Lower leg skin (tissue), 4 donors: Measurements from ENCODE around the gene PACC1. TPM values are rescaled to one million over a fixed set of nuclear protein-coding genes. Genes with fewer than 3 reads are reported as not detected.

Experiments used
- DNase-seq, 2 donors: peaks; one replicate each; pipeline ENCODE4 v3.0.0-alpha.2; 2019; ENCODE audit warnings: low spot score in 2 of 2
- H3K4me3 ChIP-seq: fragments of 200-600 bp; sonication (generic); 2 replicates; pipeline ENCODE4 v1.5.1; 2017; ENCODE audit warnings: mild to moderate bottlenecking, low read depth; ENCODE audit not compliant: poor library complexity, severe bottlenecking
- POLR2A ChIP-seq, 2 donors: fragments of 450-650 bp; IDR thresholded peaks; one replicate each; pipeline ENCODE4 v1.6.1; 2016 to 2017; ENCODE audit warnings: antibody characterized with exemption in 2 of 2, mild to moderate bottlenecking in 1 of 2, moderate library complexity in 1 of 2
- WGBS, 2 donors: methylation state at CpG; one replicate each; pipeline ENCODE4 v1.1.5; 2018; 5-methylcytosine and 5-hydroxymethylcytosine counted together
- intact Hi-C: fragments of 100-400 bp; cut with DNase I; formaldehyde crosslinking; loops from one replicate; pipeline ENCODE4 v1.15.0; 2023; ENCODE audit warnings: low total_unique reads
- total RNA-seq, 4 donors: library from RNA; depleted of rRNA; stranded (reverse); fragments of >200 nt; gene quantifications; one replicate each; pipeline ENCODE4 v1.1.0, GENCODE V29; 2016
- TF ChIP-seq, protein P1 (sequence below), 3 donors: fragments of 450-650 bp; IDR thresholded peaks; one replicate each; pipeline ENCODE4 v1.5.1; 2016; ENCODE audit warnings: antibody characterized with exemption in 3 of 3, mild to moderate bottlenecking in 3 of 3, moderate library complexity in 2 of 3

The PACC1 gene
- total RNA-seq, 4 donors from 2014 or later = 2.5 to 8.6 (median 6.1) TPM

- intact Hi-C loops = no loop called here
These were observed 44.1 kb upstream of the PACC1 start for GRCh38 chr1:212458817-212459216.

GRCh38 chr1:212457740-212458338, 43.2 kb upstream of the PACC1 start:
- 54 to 58% methylated on average over 8 of the region's 8 CpGs for WGBS, 2 donors
- TF ChIP-seq POLR2A (IDR thresholded peaks at IDR 0.05) = no peak
- TF ChIP-seq, protein P1, sequence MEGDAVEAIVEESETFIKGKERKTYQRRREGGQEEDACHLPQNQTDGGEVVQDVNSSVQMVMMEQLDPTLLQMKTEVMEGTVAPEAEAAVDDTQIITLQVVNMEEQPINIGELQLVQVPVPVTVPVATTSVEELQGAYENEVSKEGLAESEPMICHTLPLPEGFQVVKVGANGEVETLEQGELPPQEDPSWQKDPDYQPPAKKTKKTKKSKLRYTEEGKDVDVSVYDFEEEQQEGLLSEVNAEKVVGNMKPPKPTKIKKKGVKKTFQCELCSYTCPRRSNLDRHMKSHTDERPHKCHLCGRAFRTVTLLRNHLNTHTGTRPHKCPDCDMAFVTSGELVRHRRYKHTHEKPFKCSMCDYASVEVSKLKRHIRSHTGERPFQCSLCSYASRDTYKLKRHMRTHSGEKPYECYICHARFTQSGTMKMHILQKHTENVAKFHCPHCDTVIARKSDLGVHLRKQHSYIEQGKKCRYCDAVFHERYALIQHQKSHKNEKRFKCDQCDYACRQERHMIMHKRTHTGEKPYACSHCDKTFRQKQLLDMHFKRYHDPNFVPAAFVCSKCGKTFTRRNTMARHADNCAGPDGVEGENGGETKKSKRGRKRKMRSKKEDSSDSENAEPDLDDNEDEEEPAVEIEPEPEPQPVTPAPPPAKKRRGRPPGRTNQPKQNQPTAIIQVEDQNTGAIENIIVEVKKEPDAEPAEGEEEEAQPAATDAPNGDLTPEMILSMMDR (IDR thresholded peaks at IDR 0.05) = no peak
- intact Hi-C loops = no loop called here
- DNase-seq = no peak
- no peak overlapping the region for H3K4me3 ChIP-seq

More at GRCh38 chr1:212458817-212459216, 44.1 kb upstream of the PACC1 start:
- no peak overlapping the region for H3K4me3 ChIP-seq
- no peak for DNase-seq
- TF ChIP-seq, protein P1 (IDR thresholded peaks at IDR 0.05) = no peak
- no peak for TF ChIP-seq POLR2A (IDR thresholded peaks at IDR 0.05)
- 26 to 45% methylated on average over 1 of the region's 1 CpG for WGBS, 2 donors

GRCh38 chr1:212455803-212456528, 41.3 kb upstream of the PACC1 start:
- intact Hi-C loops = no loop called here

GRCh38 chr1:212455401-212455800, 40.7 kb upstream of the PACC1 start:
- intact Hi-C loops = no loop called here
- no peak overlapping the region for H3K4me3 ChIP-seq
- no peak for DNase-seq
- 85 to 89% methylated on average over 2 of the region's 2 CpGs for WGBS, 2 donors
- TF ChIP-seq POLR2A (IDR thresholded peaks at IDR 0.05) = no peak
- TF ChIP-seq, protein P1 (IDR thresholded peaks at IDR 0.05) = no peak

More at GRCh38 chr1:212455803-212456528, 41.3 kb upstream of the PACC1 start:
- TF ChIP-seq, protein P1 (IDR thresholded peaks at IDR 0.05) = peak in 1 of 3 donors; percentile 95
- no peak for TF ChIP-seq POLR2A (IDR thresholded peaks at IDR 0.05)
- 26 to 29% methylated on average over 10 of the region's 10 CpGs for WGBS, 2 donors
- peak; percentile 85 to 98 for DNase-seq
- no peak overlapping the region for H3K4me3 ChIP-seq

- intact Hi-C loops = loop anchor here (5.0 kb wide), 1 partner anchor 382 kb away; no protein-coding TSS in a partner anchor
- DNase-seq = no peak
- WGBS, 2 donors = 86 to 95% methylated on average over 2 to 3 of the region's 3 CpGs
- no peak overlapping the region for H3K4me3 ChIP-seq
- TF ChIP-seq, protein P1 (IDR thresholded peaks at IDR 0.05) = no peak
- TF ChIP-seq POLR2A (IDR thresholded peaks at IDR 0.05) = no peak
These were observed 40.1 kb upstream of the PACC1 start for GRCh38 chr1:212454741-212455140.
